ENCODE results near the gene PGD.

The PGD gene

DNA sequence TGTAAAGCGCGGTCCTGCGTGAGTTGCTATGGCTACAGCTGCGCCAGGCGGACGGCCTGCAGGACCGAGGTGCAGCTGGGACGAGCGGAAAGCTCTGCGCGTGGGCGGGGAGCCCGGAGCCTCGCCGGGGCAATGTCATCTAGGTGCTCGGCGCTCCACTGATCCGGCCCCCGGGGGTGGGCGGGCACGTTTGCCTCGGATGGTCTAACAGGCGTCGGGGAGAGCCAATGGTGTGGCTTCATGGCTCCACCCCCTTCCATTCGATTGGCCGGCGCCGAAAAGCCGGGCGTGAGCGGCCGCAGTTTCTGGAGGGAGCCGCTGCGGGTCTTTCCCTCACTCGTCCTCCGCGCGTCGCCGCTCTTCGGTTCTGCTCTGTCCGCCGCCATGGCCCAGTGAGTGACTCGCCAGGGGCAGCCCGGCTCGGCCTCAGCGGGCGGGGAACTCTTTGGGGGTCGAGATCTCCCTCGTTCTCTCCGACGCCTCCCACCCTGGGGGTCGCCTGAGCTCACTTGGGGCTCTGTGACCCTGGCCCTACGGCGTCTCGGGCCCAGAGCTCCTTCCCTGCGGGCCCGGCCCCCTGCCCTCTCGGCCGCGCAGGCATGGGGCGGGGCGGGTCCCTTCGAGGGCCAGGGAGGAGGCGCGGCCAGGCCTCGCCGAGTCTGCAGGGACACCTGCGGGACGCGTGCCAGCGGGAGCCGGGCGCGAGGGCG is at the start of gene PGD (continued):
- TF ChIP-seq ZNF610 (tag by site-specific recombination; IDR thresholded peaks at IDR 0.05; ENCODE audit: borderline replicate concordance) = peak; percentile 72; the same call in 1 of the 2 replicates
- TF ChIP-seq ZNF585B (tag by site-specific recombination; IDR thresholded peaks at IDR 0.05) = no peak
- no peak for TF ChIP-seq ZNF664 (tag by site-specific recombination; IDR thresholded peaks at IDR 0.05)
- no peak for TF ChIP-seq ZNF548 (tag by site-specific recombination; IDR thresholded peaks at IDR 0.05)
- no peak for TF ChIP-seq ZFP3 (tag by site-specific recombination; IDR thresholded peaks at IDR 0.05; ENCODE audit: low read depth)
- no peak for TF ChIP-seq HOXC10 (CRISPR knock-in tag; IDR thresholded peaks at IDR 0.05)
- TF ChIP-seq ZNF354C (tag by site-specific recombination; IDR thresholded peaks at IDR 0.05; ENCODE audit: borderline replicate concordance, low read depth) = no peak
- TF ChIP-seq ZNF776 (tag by site-specific recombination; IDR thresholded peaks at IDR 0.05; ENCODE audit: borderline replicate concordance) = no peak
- peak; percentile 27; the same call in 1 of the 2 replicates for TF ChIP-seq ZSCAN16 (tag by site-specific recombination; IDR thresholded peaks at IDR 0.05)
- peak; percentile 83 for TF ChIP-seq ZBTB20 (tag by site-specific recombination; IDR thresholded peaks at IDR 0.05)
- TF ChIP-seq ZNF112 (tag by site-specific recombination; IDR thresholded peaks at IDR 0.05) = no peak
- peak; percentile 90 for TF ChIP-seq ZNF366 (tag by site-specific recombination; conservative IDR thresholded peaks at IDR 0.05)
- TF ChIP-seq, protein P1, sequence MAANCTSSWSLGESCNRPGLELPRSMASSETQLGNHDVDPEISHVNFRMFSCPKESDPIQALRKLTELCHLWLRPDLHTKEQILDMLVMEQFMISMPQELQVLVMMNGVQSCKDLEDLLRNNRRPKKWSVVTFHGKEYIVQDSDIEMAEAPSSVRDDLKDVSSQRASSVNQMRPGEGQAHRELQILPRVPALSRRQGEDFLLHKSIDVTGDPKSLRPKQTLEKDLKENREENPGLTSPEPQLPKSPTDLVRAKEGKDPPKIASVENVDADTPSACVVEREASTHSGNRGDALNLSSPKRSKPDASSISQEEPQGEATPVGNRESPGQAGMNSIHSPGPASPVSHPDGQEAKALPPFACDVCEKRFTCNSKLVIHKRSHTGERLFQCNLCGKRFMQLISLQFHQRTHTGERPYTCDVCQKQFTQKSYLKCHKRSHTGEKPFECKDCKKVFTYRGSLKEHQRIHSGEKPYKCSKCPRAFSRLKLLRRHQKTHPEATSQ (tag by site-specific recombination; IDR thresholded peaks at IDR 0.05) = peak; percentile 40; the same call in 1 of the 2 replicates
- TF ChIP-seq ZBTB8A (tag by site-specific recombination; IDR thresholded peaks at IDR 0.05) = peak; percentile 51; the same call in 1 of the 2 replicates
- TF ChIP-seq ZNF266 (tag by site-specific recombination; IDR thresholded peaks at IDR 0.05; ENCODE audit: low read depth) = no peak
- TF ChIP-seq ZNF670 (tag by site-specific recombination; IDR thresholded peaks at IDR 0.05; ENCODE audit: low read depth) = no peak
- TF ChIP-seq ZNF76 (tag by site-specific recombination; IDR thresholded peaks at IDR 0.05; ENCODE audit: borderline replicate concordance, low read depth) = peak; percentile 63
- no peak for TF ChIP-seq ZNF555 (tag by site-specific recombination; conservative IDR thresholded peaks at IDR 0.05)
- TF ChIP-seq, protein P2, sequence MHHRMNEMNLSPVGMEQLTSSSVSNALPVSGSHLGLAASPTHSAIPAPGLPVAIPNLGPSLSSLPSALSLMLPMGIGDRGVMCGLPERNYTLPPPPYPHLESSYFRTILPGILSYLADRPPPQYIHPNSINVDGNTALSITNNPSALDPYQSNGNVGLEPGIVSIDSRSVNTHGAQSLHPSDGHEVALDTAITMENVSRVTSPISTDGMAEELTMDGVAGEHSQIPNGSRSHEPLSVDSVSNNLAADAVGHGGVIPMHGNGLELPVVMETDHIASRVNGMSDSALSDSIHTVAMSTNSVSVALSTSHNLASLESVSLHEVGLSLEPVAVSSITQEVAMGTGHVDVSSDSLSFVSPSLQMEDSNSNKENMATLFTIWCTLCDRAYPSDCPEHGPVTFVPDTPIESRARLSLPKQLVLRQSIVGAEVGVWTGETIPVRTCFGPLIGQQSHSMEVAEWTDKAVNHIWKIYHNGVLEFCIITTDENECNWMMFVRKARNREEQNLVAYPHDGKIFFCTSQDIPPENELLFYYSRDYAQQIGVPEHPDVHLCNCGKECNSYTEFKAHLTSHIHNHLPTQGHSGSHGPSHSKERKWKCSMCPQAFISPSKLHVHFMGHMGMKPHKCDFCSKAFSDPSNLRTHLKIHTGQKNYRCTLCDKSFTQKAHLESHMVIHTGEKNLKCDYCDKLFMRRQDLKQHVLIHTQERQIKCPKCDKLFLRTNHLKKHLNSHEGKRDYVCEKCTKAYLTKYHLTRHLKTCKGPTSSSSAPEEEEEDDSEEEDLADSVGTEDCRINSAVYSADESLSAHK (tag by site-specific recombination; IDR thresholded peaks at IDR 0.05) = no peak
- TF ChIP-seq, protein P3, sequence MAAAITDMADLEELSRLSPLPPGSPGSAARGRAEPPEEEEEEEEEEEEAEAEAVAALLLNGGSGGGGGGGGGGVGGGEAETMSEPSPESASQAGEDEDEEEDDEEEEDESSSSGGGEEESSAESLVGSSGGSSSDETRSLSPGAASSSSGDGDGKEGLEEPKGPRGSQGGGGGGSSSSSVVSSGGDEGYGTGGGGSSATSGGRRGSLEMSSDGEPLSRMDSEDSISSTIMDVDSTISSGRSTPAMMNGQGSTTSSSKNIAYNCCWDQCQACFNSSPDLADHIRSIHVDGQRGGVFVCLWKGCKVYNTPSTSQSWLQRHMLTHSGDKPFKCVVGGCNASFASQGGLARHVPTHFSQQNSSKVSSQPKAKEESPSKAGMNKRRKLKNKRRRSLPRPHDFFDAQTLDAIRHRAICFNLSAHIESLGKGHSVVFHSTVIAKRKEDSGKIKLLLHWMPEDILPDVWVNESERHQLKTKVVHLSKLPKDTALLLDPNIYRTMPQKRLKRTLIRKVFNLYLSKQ (tag by site-specific recombination; IDR thresholded peaks at IDR 0.05; ENCODE audit: borderline replicate concordance) = no peak
- peak; percentile 76 for TF ChIP-seq PRDM10 (tag by site-specific recombination; IDR thresholded peaks at IDR 0.05)
- TF ChIP-seq ZNF658 (tag by site-specific recombination; IDR thresholded peaks at IDR 0.05) = no peak
- TF ChIP-seq MEIS1 (CRISPR knock-in tag; IDR thresholded peaks at IDR 0.05; ENCODE audit: borderline replicate concordance) = no peak
- no peak for TF ChIP-seq ZNF529 (tag by site-specific recombination; IDR thresholded peaks at IDR 0.05; ENCODE audit: insufficient replicate concordance)
- no peak for TF ChIP-seq ZNF571 (tag by site-specific recombination; IDR thresholded peaks at IDR 0.05)
- TF ChIP-seq YY2 (tag by site-specific recombination; IDR thresholded peaks at IDR 0.05) = peak; percentile 85
